Smooth muscle cell (in vitro differentiated cells): Measurements from ENCODE around the gene FMN1. TPM values are rescaled to one million over a fixed set of nuclear protein-coding genes. Genes with fewer than 3 reads are reported as not detected.

Experiments
- DNase-seq: peaks from one replicate; lab custom pipeline; 2025; ENCODE audit not compliant: unreplicated experiment; lab: John Stamatoyannopoulos, UW
- H2AFZ ChIP-seq: fragments of 200-600 bp; sonication (generic); 2 replicates; pipeline ENCODE4 v1.6.0; 2016; ENCODE audit warnings: antibody characterized with exemption, low read depth, mild to moderate bottlenecking
- H3F3A ChIP-seq: fragments of 200-600 bp; sonication (generic); 2 replicates; pipeline ENCODE4 v1.6.0; 2017; ENCODE audit warnings: antibody characterized with exemption, low read depth
- H3K27ac ChIP-seq: fragments of 200-600 bp; sonication (generic); 2 replicates; pipeline ENCODE4 v1.5.1; 2016; ENCODE audit warnings: low read depth, mild to moderate bottlenecking
- H3K27me3 ChIP-seq: fragments of 200-600 bp; sonication (generic); 2 replicates; pipeline ENCODE4 v1.6.1; 2016; ENCODE audit warnings: low read depth, mild to moderate bottlenecking
- H3K36me3 ChIP-seq: fragments of 200-600 bp; sonication (generic); 2 replicates; pipeline ENCODE4 v1.5.1; 2016; ENCODE audit warnings: low read depth
- H3K4me1 ChIP-seq: fragments of 200-600 bp; sonication (generic); 2 replicates; pipeline ENCODE4 v1.5.1; 2016; ENCODE audit warnings: low read depth
- H3K4me2 ChIP-seq: fragments of 200-600 bp; sonication (generic); 2 replicates; pipeline ENCODE4 v1.6.0; 2016; ENCODE audit warnings: mild to moderate bottlenecking
- H3K4me3 ChIP-seq: fragments of 200-600 bp; sonication (generic); 2 replicates; pipeline ENCODE4 v1.5.1; 2016; ENCODE audit warnings: mild to moderate bottlenecking
- H3K79me2 ChIP-seq: fragments of 200-600 bp; sonication (generic); 2 replicates; pipeline ENCODE4 v1.6.0; 2016; ENCODE audit warnings: low read depth, mild to moderate bottlenecking
- H3K9ac ChIP-seq: fragments of 200-600 bp; sonication (generic); 2 replicates; pipeline ENCODE4 v1.6.0; 2016; ENCODE audit warnings: low read depth
- H3K9me3 ChIP-seq: fragments of 200-600 bp; sonication (generic); replicated peaks from 2 replicates; pipeline ENCODE4 v1.5.1; 2016; ENCODE audit warnings: low read depth
- H4K20me1 ChIP-seq: fragments of 200-600 bp; sonication (generic); 2 replicates; pipeline ENCODE4 v1.6.0; 2016; ENCODE audit warnings: low read depth
- WGBS: methylation state at CpG from one replicate; pipeline ENCODE4 v1.1.7; 2016; ENCODE audit warnings: low lambda C conversion rate; 5-methylcytosine and 5-hydroxymethylcytosine counted together
- polyA plus RNA-seq: library from polyadenylated mRNA; unstranded; fragments of >200 nt; fragmentation: Nextera tagmentation; extraction: Ambion mirVana; gene quantifications from 2 replicates; pipeline ENCODE4 v1.2.1, GENCODE V29; 2016
- total RNA-seq: library from RNA; depleted of rRNA; stranded (reverse); fragments of >200 nt; gene quantifications from 2 replicates; pipeline ENCODE4 v1.2.3, GENCODE V29; 2014
- TF ChIP-seq, protein P1 (sequence below): fragments of 200-600 bp; sonication (generic); IDR thresholded peaks from 2 replicates; pipeline ENCODE4 v1.5.1; 2017; ENCODE audit warnings: borderline replicate concordance, mild to moderate bottlenecking, antibody characterized with exemption; ENCODE audit not compliant: insufficient read depth, poor library complexity, severe bottlenecking

Gene FMN1
- total and polyA plus RNA-seq, 2 experiments from 2014 or later, result 0.08 to 4.0 TPM

DNA sequence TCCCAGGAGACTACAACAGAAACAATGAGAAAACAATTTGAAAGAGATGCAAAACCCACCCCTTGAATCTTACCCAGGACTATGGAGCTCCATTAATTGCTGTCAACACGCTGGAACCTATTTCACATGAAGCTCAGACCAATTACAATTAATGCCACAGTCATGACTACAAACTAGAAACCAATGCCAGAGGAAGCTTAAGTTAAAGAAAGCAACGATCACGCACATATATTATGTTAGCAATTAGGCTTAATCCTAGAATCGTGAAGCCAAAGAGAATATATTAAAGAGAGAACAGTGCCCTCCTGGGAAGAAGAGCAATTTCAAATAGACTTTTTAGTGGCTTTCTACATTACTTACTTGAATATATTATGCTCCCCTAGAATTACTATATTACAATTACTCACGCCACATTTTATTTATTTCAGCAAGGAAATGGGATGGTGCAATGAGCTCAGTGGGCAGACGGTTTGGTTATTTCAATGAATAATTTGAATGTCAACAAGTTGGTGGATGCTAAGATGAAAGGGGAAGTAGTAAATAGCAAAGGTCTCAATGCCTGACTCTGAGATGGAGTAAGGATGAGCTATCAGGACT, 351.2 kb downstream of the FMN1 start:
- Histone ChIP-seq H3K4me2 (no peak overlapping the region), H3K4me1 (peaks cover 11% of the 10 kb centered on the region), H3K27me3 (no peaks in the 10 kb centered on the region), H3K79me2 (no peaks in the 10 kb centered on the region), H3K36me3 (peaks cover 5% of the 10 kb centered on the region), H3K9me3 (no peaks in the 10 kb centered on the region), H3K9ac (no peak overlapping the region), H3K4me3 (no peak overlapping the region), H4K20me1 (no peaks in the 10 kb centered on the region), H2AFZ (peak overlapping the region; percentile 44), H3F3A (peaks cover 21% of the 10 kb centered on the region), H3K27ac (no peak overlapping the region)
- WGBS, result 71% methylated on average over 6 of the region's 6 CpGs
- TF ChIP-seq, protein P1, sequence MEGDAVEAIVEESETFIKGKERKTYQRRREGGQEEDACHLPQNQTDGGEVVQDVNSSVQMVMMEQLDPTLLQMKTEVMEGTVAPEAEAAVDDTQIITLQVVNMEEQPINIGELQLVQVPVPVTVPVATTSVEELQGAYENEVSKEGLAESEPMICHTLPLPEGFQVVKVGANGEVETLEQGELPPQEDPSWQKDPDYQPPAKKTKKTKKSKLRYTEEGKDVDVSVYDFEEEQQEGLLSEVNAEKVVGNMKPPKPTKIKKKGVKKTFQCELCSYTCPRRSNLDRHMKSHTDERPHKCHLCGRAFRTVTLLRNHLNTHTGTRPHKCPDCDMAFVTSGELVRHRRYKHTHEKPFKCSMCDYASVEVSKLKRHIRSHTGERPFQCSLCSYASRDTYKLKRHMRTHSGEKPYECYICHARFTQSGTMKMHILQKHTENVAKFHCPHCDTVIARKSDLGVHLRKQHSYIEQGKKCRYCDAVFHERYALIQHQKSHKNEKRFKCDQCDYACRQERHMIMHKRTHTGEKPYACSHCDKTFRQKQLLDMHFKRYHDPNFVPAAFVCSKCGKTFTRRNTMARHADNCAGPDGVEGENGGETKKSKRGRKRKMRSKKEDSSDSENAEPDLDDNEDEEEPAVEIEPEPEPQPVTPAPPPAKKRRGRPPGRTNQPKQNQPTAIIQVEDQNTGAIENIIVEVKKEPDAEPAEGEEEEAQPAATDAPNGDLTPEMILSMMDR, result no peak
- DNase-seq, result no peak

DNA sequence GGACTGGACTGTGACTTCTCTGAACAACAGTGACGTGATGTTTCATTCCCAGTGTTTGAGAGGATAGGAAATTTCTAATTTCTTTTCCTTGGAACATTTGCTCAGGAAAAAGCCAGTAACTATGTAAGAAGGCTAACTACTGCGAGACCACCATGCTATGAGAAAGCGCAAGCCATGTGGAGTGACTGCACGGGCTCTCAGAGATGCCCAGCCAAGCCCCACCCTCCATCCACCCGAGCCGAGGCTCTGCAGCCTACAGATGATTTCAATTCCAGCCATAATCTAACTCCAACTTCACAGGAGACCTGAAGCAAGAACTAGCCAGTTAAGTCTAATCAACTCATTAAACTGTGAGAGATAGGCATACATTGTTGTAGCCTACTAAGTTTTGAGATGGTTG, 352.4 kb downstream of the FMN1 start:
- Histone ChIP-seq H4K20me1 (no peaks in the 10 kb centered on the region), H3K4me3 (no peak overlapping the region), H3K9me3 (no peaks in the 10 kb centered on the region), H3K9ac (no peak overlapping the region), H3K27ac (peak overlapping the region; percentile 70), H3K4me1 (peaks cover 14% of the 10 kb centered on the region), H2AFZ (peak overlapping the region; percentile 24), H3K4me2 (no peak overlapping the region), H3K79me2 (no peaks in the 10 kb centered on the region), H3K36me3 (peaks cover 5% of the 10 kb centered on the region), H3K27me3 (no peaks in the 10 kb centered on the region), H3F3A (peaks cover 21% of the 10 kb centered on the region)
- TF ChIP-seq, protein P1, result no peak
- no peak for DNase-seq
- WGBS, result 82% methylated on average over 6 of the region's 6 CpGs

DNA sequence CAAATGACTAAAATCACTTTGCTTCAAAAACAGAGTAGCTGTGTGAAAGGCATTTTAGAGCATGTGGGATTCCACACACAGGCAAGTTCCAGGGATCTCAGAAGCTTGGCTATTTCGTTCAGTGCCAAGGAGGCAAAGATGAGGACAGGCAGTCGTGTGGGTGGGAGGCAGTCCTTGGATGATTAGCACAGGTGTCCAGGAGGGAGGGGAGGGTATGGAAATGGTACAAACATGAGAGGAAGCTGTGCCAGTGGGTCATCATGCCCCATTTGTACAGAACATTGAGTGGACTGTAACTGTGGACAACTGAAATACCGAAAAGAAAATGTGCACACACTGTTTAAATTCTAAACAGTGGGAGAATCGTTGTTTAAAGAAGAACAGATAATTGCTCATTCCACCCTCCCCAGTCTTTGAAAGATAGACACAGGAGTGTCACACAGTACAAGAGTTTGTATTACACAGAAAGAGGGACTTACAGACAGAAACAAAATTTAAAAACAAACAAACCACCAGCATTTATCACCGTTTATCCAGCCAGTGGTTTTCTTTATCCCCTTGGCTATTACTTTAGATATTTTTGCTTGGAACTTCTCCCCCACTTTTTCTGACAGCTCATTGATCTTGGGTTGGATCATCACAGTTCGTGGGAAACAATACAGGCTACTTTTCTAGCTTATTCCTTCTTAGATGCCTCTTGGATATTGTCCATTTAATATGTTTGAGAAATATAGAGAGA, 353.8 kb downstream of the FMN1 start:
- Histone ChIP-seq H3K27ac (peak overlapping the region; percentile 70), H3K27me3 (no peaks in the 10 kb centered on the region), H3K79me2 (no peaks in the 10 kb centered on the region), H3K9ac (peak overlapping the region; percentile 9), H3K36me3 (no peaks in the 10 kb centered on the region), H3K9me3 (no peaks in the 10 kb centered on the region), H4K20me1 (no peaks in the 10 kb centered on the region), H2AFZ (peak overlapping the region; percentile 32), H3K4me3 (no peak overlapping the region), H3F3A (peaks cover 21% of the 10 kb centered on the region), H3K4me1 (peaks cover 14% of the 10 kb centered on the region), H3K4me2 (peak overlapping the region; percentile 72)
- TF ChIP-seq, protein P1, result no peak
- no peak for DNase-seq
- WGBS, result 39% methylated on average over 6 of the region's 6 CpGs

DNA sequence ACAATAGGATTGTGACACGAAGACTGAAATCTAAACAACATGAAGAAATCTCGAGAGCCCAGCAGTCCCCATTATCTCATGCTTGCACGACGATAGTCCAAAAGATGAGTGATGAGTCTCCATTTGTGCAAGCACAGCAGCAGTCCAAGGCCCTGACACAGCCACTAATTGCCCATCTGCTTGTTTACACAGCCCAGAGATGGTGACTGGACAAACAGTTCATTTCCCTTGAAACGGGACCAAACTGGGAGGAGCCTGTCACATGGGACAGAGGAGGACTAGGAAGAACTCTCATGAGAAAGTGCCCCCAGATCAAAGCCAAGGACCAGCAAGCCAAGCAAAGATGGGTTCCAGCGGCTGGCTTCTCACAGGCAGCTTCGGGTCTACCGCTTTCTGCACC, 355.7 kb downstream of the FMN1 start:
- DNase-seq, result no peak
- Histone ChIP-seq H3K27ac (peak overlapping the region; percentile 70), H3K4me3 (no peak overlapping the region), H3K79me2 (no peaks in the 10 kb centered on the region), H3K9ac (no peak overlapping the region), H2AFZ (no peak overlapping the region), H3K27me3 (no peaks in the 10 kb centered on the region), H3K4me1 (peaks cover 14% of the 10 kb centered on the region), H3K36me3 (no peaks in the 10 kb centered on the region), H4K20me1 (no peaks in the 10 kb centered on the region), H3F3A (peaks cover 21% of the 10 kb centered on the region), H3K4me2 (peak overlapping the region; percentile 72), H3K9me3 (no peaks in the 10 kb centered on the region)
- TF ChIP-seq, protein P1, result no peak
- 50% methylated on average over 8 of the region's 8 CpGs for WGBS
